ENCODE data around the gene BCOR. TPM values are rescaled to one million over a fixed set of nuclear protein-coding genes. Genes with fewer than 3 reads are reported as not detected.

The BCOR gene
- total and polyA plus RNA-seq, 9 of the 15 experiments (the other 6 are each of a cell fraction or from before 2014, with no cell fraction given), result 27.5 to 113 (median 37.6) TPM

DNA sequence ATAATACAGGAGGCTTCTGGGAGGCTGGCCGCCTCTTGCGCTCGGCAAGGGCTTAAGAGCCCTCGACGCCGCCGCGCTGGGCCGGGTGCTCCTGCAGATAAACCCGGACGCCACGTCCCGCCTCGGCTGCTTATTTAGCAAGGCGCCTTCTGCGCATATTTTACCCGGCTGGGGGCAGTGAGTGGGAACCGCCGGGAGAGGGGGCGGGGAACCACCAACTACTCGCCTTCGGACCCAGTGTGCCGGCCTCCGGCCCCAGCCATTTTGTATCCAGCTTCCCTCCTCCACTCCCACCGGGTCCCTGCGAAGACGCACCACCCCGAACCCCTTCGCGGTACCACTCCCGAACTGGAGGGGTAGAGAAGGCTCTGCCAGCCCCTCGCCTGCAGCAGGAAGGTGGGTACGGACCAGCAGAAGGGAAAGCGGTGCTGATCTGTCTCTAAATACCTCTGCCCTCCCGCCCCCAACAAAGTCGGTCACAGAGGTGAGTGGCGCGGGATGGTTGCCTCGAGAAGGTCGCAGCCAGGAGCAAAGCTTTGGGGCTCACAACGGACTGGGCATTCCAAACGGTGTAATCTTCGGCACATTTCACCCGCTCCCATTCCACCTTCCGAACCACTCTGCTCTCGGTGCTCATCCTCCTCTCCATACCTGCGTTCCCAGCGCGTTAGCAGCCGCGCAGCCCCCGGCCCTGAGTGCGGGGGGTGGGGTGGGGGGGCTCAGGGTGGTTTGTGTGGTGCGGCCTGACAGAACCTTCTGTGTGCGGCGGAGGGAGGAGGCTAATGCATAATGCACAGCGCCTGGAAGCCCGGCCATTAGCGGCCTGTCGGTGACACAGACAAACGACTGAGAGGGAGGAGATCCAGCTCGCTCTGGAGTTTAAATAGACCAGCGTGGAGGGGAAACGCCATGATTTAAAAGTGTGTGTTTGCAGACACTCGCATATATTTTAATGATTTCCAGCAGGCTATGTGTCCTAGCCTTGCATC lies 4.9 kb upstream of the BCOR start (continued):
- TF ChIP-seq, protein P1, sequence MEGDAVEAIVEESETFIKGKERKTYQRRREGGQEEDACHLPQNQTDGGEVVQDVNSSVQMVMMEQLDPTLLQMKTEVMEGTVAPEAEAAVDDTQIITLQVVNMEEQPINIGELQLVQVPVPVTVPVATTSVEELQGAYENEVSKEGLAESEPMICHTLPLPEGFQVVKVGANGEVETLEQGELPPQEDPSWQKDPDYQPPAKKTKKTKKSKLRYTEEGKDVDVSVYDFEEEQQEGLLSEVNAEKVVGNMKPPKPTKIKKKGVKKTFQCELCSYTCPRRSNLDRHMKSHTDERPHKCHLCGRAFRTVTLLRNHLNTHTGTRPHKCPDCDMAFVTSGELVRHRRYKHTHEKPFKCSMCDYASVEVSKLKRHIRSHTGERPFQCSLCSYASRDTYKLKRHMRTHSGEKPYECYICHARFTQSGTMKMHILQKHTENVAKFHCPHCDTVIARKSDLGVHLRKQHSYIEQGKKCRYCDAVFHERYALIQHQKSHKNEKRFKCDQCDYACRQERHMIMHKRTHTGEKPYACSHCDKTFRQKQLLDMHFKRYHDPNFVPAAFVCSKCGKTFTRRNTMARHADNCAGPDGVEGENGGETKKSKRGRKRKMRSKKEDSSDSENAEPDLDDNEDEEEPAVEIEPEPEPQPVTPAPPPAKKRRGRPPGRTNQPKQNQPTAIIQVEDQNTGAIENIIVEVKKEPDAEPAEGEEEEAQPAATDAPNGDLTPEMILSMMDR (IDR thresholded peaks at IDR 0.05 in 2 of 3, conservative IDR thresholded peaks at IDR 0.05 in 1 of 3; ENCODE audit: insufficient read depth in 2 of 3, low read depth in 1 of 3, low read length in 3 of 3), result 0 out of 6 replicates have a peak, but pooled peaks of 1 of the 3 experiments have one; percentile 1
- TF ChIP-seq HNRNPLL (IDR thresholded peaks at IDR 0.05; ENCODE audit: low read depth, low read length, poor library complexity, severe bottlenecking), result peak; percentile 28
- TF ChIP-seq, protein P2, sequence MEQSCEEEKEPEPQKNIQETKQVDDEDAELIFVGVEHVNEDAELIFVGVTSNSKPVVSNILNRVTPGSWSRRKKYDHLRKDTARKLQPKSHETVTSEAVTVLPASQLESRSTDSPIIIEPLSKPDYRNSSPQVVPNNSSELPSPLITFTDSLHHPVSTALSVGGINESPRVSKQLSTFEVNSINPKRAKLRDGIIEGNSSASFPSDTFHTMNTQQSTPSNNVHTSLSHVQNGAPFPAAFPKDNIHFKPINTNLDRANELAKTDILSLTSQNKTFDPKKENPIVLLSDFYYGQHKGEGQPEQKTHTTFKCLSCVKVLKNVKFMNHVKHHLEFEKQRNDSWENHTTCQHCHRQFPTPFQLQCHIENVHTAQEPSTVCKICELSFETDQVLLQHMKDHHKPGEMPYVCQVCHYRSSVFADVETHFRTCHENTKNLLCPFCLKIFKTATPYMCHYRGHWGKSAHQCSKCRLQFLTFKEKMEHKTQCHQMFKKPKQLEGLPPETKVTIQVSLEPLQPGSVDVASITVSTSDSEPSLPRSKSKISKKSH (CRISPR knock-in tag; IDR thresholded peaks at IDR 0.05), result no peak
- peak; percentile 24 to 25; a peak in 1 of 4 replicates for TF ChIP-seq NRF1 (conservative IDR thresholded peaks at IDR 0.05 in 1 of 2, IDR thresholded peaks at IDR 0.05 in 1 of 2)
- no peak for TF ChIP-seq NCOA2 (IDR thresholded peaks at IDR 0.05; ENCODE audit: partially characterized antibody in 2 of 2)
- TF ChIP-seq NFRKB (IDR thresholded peaks at IDR 0.05; ENCODE audit: low read depth), result peak; percentile 48; the same call in 1 of the 2 replicates
- TF ChIP-seq, protein P3, sequence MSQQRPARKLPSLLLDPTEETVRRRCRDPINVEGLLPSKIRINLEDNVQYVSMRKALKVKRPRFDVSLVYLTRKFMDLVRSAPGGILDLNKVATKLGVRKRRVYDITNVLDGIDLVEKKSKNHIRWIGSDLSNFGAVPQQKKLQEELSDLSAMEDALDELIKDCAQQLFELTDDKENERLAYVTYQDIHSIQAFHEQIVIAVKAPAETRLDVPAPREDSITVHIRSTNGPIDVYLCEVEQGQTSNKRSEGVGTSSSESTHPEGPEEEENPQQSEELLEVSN (IDR thresholded peaks at IDR 0.05; ENCODE audit: borderline replicate concordance in 1 of 2, extremely low read depth in 1 of 2, insufficient read depth in 1 of 2, insufficient read length in 1 of 2, low read depth in 1 of 2, low read length in 1 of 2, poor library complexity in 1 of 2, severe bottlenecking in 1 of 2), result peak; percentile 16 to 54
- peak; percentile 39 for TF ChIP-seq CXXC5 (CRISPR knock-in tag; IDR thresholded peaks at IDR 0.05)
- peak; percentile 34; the same call in 1 of the 2 replicates for TF ChIP-seq SMAD4 (CRISPR knock-in tag; conservative IDR thresholded peaks at IDR 0.05)
- TF ChIP-seq HMG20A (CRISPR knock-in tag; conservative IDR thresholded peaks at IDR 0.05), result no peak
- TF ChIP-seq, protein P4, sequence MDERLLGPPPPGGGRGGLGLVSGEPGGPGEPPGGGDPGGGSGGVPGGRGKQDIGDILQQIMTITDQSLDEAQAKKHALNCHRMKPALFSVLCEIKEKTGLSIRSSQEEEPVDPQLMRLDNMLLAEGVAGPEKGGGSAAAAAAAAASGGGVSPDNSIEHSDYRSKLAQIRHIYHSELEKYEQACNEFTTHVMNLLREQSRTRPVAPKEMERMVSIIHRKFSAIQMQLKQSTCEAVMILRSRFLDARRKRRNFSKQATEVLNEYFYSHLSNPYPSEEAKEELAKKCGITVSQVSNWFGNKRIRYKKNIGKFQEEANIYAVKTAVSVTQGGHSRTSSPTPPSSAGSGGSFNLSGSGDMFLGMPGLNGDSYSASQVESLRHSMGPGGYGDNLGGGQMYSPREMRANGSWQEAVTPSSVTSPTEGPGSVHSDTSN (CRISPR knock-in tag; IDR thresholded peaks at IDR 0.05; ENCODE audit: low read depth), result no peak
- TF ChIP-seq, protein P4 (tag; conservative IDR thresholded peaks at IDR 0.05; ENCODE audit: low read depth), result peak; percentile 73
- no peak for TF ChIP-seq IFI16 (CRISPR knock-in tag; IDR thresholded peaks at IDR 0.05)
